Measurements from ENCODE around the gene SMCHD1. TPM values are rescaled to one million over a fixed set of nuclear protein-coding genes. Genes with fewer than 3 reads are reported as not detected.

Gene SMCHD1
- total RNA-seq = 100 to 1,000 TPM in 3 of 4 donors, 10 to 100 TPM in 1; 41.0 to 179 (median 136) TPM

- in situ Hi-C loops (cut with MboI; ENCODE audit: low pct_ligation_motif_present in 1 of 4, low pct_unique_long_range_greater_than_20kb in 1 of 4, low sequenced_read_pairs in 3 of 4) (loop anchor here in 2 of 4 donors (10.0 kb wide), 2 partner anchors 81 to 91 kb away; partner anchors contain the start of genes METTL4 (in 1 of the 2) and NDC80 (in 1 of the 2)), intact Hi-C loops (cut with DNase I; ENCODE audit: low total_unique reads) (loop anchor here (10.0 kb wide), 1 partner anchor 81 kb away; the partner anchor contains the start of genes METTL4 and NDC80)
- H3K4me3 ChIP-seq = peak within 1 kb of the TSS; percentile 60 to 90 (median 88)
- peak; percentile 90 for DNase-seq
- H3K9me3 ChIP-seq = no peaks in the 10 kb centered on the region
- WGBS, 2 donors (ENCODE audit: low coverage in 1 of 2) = 1% methylated on average over 69 of the region's 100 CpGs; no CpG with 5 or more reads in 1 of the 2 donors
- TF ChIP-seq CTCF (IDR thresholded peaks at IDR 0.05) = no peak
- peak; percentile 87 for TF ChIP-seq POLR2A (IDR thresholded peaks at IDR 0.05)
- peak; percentile 76 to 98 (median 97) for TF ChIP-seq POLR2AphosphoS5 (IDR thresholded peaks at IDR 0.05)
- peak within 1 kb of the TSS; percentile 95 to 99 (median 98) for H3K27ac ChIP-seq
- H3K36me3 ChIP-seq = no peaks in the 10 kb centered on the region
- peaks cover 12 to 50% (median 32%) of the 10 kb centered on the region in 4 donors for H3K4me1 ChIP-seq
- H3K27me3 ChIP-seq = no peaks in the 10 kb centered on the region
Measured at GRCh38 chr18:2655178-2655953, at the start of gene SMCHD1. TSS of gene SMCHD1 (plus strand) at chr18:2655726. CDS start at chr18:2656076, 350 bp downstream.

- H3K9me3 ChIP-seq = no peaks in the 10 kb centered on the region
- WGBS, 2 donors (ENCODE audit: low coverage in 1 of 2) = 75 to 78% methylated on average over 2 of the region's 2 CpGs
- H3K4me3 ChIP-seq = no peak overlapping the region
- intact Hi-C loops (cut with DNase I; ENCODE audit: low total_unique reads) (no loop called here), in situ Hi-C loops (cut with MboI; ENCODE audit: low pct_ligation_motif_present in 1 of 4, low pct_unique_long_range_greater_than_20kb in 1 of 4, low sequenced_read_pairs in 3 of 4) (no loop called here)
- H3K27ac ChIP-seq = peak overlapping the region in 3 of 4 donors; percentile 4 to 56 (median 51)
- H3K4me1 ChIP-seq = peaks cover 0 to 18% (median 0%) of the 10 kb centered on the region in 4 donors
- TF ChIP-seq CTCF (IDR thresholded peaks at IDR 0.05) (no peak), POLR2A (IDR thresholded peaks at IDR 0.05) (no peak), EP300 (IDR thresholded peaks at IDR 0.05; ENCODE audit: low read depth) (no peak), POLR2AphosphoS5 (IDR thresholded peaks at IDR 0.05) (no peak)
- no peak for DNase-seq
- no peaks in the 10 kb centered on the region for H3K27me3 ChIP-seq
- H3K36me3 ChIP-seq = no peaks in the 10 kb centered on the region
Measured at GRCh38 chr18:2606335-2606734, 49.2 kb upstream of the SMCHD1 start.

GRCh38 chr18:2609604-2610003, 45.9 kb upstream of the SMCHD1 start:
- TF ChIP-seq EP300 (IDR thresholded peaks at IDR 0.05; ENCODE audit: low read depth) = no peak
- no peak for TF ChIP-seq CTCF (IDR thresholded peaks at IDR 0.05)
- TF ChIP-seq POLR2A (IDR thresholded peaks at IDR 0.05) = no peak
- no peak for TF ChIP-seq POLR2AphosphoS5 (IDR thresholded peaks at IDR 0.05)
- in situ Hi-C loops (cut with MboI; ENCODE audit: low pct_ligation_motif_present in 1 of 4, low pct_unique_long_range_greater_than_20kb in 1 of 4, low sequenced_read_pairs in 3 of 4) (no loop called here), intact Hi-C loops (cut with DNase I; ENCODE audit: low total_unique reads) (no loop called here)
- Histone ChIP-seq H3K27me3 (no peaks in the 10 kb centered on the region), H3K36me3 (no peaks in the 10 kb centered on the region), H3K9me3 (no peaks in the 10 kb centered on the region), H3K27ac (no peak overlapping the region), H3K4me3 (no peak overlapping the region), H3K4me1 (peaks cover 0 to 18% (median 0%) of the 10 kb centered on the region in 4 donors)
- WGBS, 2 donors (ENCODE audit: low coverage in 1 of 2) = 94 to 97% methylated on average over 2 of the region's 2 CpGs
- no peak for DNase-seq

- Histone ChIP-seq H3K36me3 (no peaks in the 10 kb centered on the region), H3K4me3 (no peak overlapping the region), H3K27ac (no peak overlapping the region), H3K27me3 (no peaks in the 10 kb centered on the region), H3K9me3 (no peaks in the 10 kb centered on the region), H3K4me1 (peaks cover 0 to 14% (median 0%) of the 10 kb centered on the region in 4 donors)
- no peak for DNase-seq
- WGBS, 2 donors (ENCODE audit: low coverage in 1 of 2) = 89 to 93% methylated on average over 5 of the region's 5 CpGs
- intact Hi-C loops (cut with DNase I; ENCODE audit: low total_unique reads) = no loop called here
- no peak for TF ChIP-seq CTCF (IDR thresholded peaks at IDR 0.05)
- TF ChIP-seq POLR2A (IDR thresholded peaks at IDR 0.05) = no peak
- no peak for TF ChIP-seq EP300 (IDR thresholded peaks at IDR 0.05; ENCODE audit: low read depth)
- no peak for TF ChIP-seq POLR2AphosphoS5 (IDR thresholded peaks at IDR 0.05)
- in situ Hi-C loops (cut with MboI; ENCODE audit: low pct_ligation_motif_present in 1 of 4, low pct_unique_long_range_greater_than_20kb in 1 of 4, low sequenced_read_pairs in 3 of 4) = no loop called here
Measured at GRCh38 chr18:2610549-2610948, 45.0 kb upstream of the SMCHD1 start.

All from transverse colon (tissue), 4 donors.